Measurements from ENCODE around the gene ARHGEF12. TPM values are rescaled to one million over a fixed set of nuclear protein-coding genes. Genes with fewer than 3 reads are reported as not detected.

Gene ARHGEF12
- total RNA-seq, 1 donor from 2014 or later = 121 TPM

DNA sequence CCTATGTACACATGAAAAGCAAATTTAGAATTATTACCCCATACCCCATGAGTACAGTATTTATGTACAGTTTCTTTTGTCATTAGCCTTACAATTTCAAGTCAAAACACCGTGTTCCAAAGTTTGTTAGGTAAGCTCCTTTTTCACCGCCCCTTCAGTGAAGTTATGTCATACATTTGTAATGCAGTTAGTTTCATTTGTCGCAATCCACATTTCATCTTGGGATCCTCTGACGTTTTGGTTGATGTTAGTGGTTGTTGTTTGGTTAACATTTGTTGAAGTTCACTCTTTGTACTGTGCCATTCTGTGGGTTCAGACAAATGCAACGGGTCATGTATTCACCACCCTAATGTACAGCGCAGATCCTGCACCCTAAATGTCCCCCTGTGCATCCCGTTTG is 45.2 kb downstream of the ARHGEF12 start:
- no peak for TF ChIP-seq CTCF (IDR thresholded peaks at IDR 0.05)

GRCh38 chr11:120383518-120384155 is 47.4 kb downstream of the ARHGEF12 start:
- ATAC-seq (no peak), DNase-seq (no peak)
- intact Hi-C loops (cut with DNase I) = no loop called here
- H3K36me3 ChIP-seq = no peaks in the 10 kb centered on the region
- H3K9me3 ChIP-seq = no peaks in the 10 kb centered on the region
- TF ChIP-seq CTCF (IDR thresholded peaks at IDR 0.05) = no peak
- H3K4me1 ChIP-seq = peaks cover 36% of the 10 kb centered on the region
- H3K4me3 ChIP-seq = no peak overlapping the region
- no peaks in the 10 kb centered on the region for H3K27me3 ChIP-seq (ENCODE audit: low read depth)
- H3K27ac ChIP-seq = no peak overlapping the region

More for the DNA sequence above, 45.2 kb downstream of the ARHGEF12 start:
- intact Hi-C loops (cut with DNase I) = no loop called here
- DNase-seq (no peak), ATAC-seq (peak in 1 of 2 donors; percentile 67)
- Histone ChIP-seq H3K4me1 (peaks cover 36% of the 10 kb centered on the region), H3K27ac (no peak overlapping the region), H3K36me3 (no peaks in the 10 kb centered on the region), H3K27me3 (ENCODE audit: low read depth) (no peaks in the 10 kb centered on the region), H3K4me3 (no peak overlapping the region), H3K9me3 (peaks cover 3% of the 10 kb centered on the region)

DNA sequence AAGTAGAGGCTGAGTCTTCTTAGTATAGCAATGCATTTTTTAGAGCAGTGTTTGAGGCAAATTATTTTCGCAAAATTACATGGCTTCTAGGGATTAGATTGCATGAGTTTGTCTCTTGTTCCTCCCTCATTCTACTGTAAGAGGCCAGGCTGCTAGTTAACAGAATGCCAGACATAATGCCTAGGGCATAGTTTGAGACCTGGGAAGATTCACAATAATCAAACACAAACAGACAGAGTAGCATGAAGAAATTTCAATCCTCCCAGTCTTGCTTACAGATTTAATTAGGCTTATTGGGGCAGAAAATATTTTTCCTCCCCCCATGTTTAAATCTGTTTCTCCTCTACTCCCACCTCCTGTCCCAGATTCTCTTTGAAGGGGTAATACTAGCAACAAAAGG is 48.3 kb downstream of the ARHGEF12 start:
- Histone ChIP-seq H3K27ac (no peak overlapping the region), H3K9me3 (no peaks in the 10 kb centered on the region), H3K4me3 (no peak overlapping the region), H3K4me1 (peaks cover 32% of the 10 kb centered on the region), H3K36me3 (no peaks in the 10 kb centered on the region), H3K27me3 (ENCODE audit: low read depth) (no peaks in the 10 kb centered on the region)
- no peak for ATAC-seq
- TF ChIP-seq CTCF (IDR thresholded peaks at IDR 0.05) = no peak
- intact Hi-C loops (cut with DNase I) = no loop called here
- DNase-seq = no peak

GRCh38 chr11:120385110-120385509 is 48.9 kb downstream of the ARHGEF12 start:
- no peaks in the 10 kb centered on the region for H3K9me3 ChIP-seq

DNA sequence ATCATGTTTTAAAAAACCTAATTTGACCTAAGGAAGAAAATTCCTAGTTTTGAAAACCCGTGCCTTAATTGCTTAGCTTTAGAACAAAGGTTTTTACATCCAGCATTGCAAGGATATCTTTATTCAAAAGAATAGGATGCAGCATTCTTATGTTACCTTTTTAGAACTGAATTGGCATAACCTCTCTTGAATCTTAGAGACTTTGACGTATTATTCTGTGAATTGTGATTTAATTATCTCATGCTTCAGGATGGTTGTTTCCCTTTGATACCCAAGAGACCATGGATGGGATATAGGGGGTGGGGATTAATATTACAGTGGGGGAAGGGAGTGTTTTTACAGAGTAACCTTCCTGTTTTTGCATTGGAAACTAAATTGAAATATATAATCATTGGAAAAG is 49.4 kb downstream of the ARHGEF12 start:
- no peak for ATAC-seq
- no peak for TF ChIP-seq CTCF (IDR thresholded peaks at IDR 0.05)
- intact Hi-C loops (cut with DNase I) = no loop called here
- no peak overlapping the region for H3K27ac ChIP-seq
- H3K9me3 ChIP-seq = no peaks in the 10 kb centered on the region
- peaks cover 25% of the 10 kb centered on the region for H3K4me1 ChIP-seq
- no peaks in the 10 kb centered on the region for H3K36me3 ChIP-seq
- H3K27me3 ChIP-seq (ENCODE audit: low read depth) = no peaks in the 10 kb centered on the region
- H3K4me3 ChIP-seq = no peak overlapping the region
- DNase-seq = no peak

More at GRCh38 chr11:120385110-120385509, 48.9 kb downstream of the ARHGEF12 start:
- no peaks in the 10 kb centered on the region for H3K36me3 ChIP-seq
- no peak overlapping the region for H3K27ac ChIP-seq
- intact Hi-C loops (cut with DNase I) = no loop called here
- no peak for TF ChIP-seq CTCF (IDR thresholded peaks at IDR 0.05)
- no peaks in the 10 kb centered on the region for H3K27me3 ChIP-seq (ENCODE audit: low read depth)
- DNase-seq (no peak), ATAC-seq (no peak)
- no peak overlapping the region for H3K4me3 ChIP-seq
- peaks cover 26% of the 10 kb centered on the region for H3K4me1 ChIP-seq

All from lower lobe of right lung (tissue), 2 donors.